ENCODE results near the gene CYSRT1. TPM values are rescaled to one million over a fixed set of nuclear protein-coding genes. Genes with fewer than 3 reads are reported as not detected.

Gene CYSRT1
- total RNA-seq, 1 donor from 2014 or later = 1.3 TPM

GRCh38 chr9:137253717-137254623, 29.0 kb downstream of the CYSRT1 start:
- H3K36me3 Mint-ChIP-seq (ENCODE audit: low read depth, unreplicated experiment) = no peaks in the 10 kb centered on the region

GRCh38 chr9:137254624-137255447, 29.9 kb downstream of the CYSRT1 start, which contains the start of gene NELFB:
Gene NELFB, plus strand, starts transcription at chr9:137255327.
- Histone ChIP-seq H3K27me3 (ENCODE audit: insufficient read depth, low read length) (no peaks in the 10 kb centered on the region), H3K79me2 (ENCODE audit: insufficient read depth, low read length) (peaks cover 37% of the 10 kb centered on the region), H3K4me1 (ENCODE audit: insufficient read depth, low read length) (peaks cover 22% of the 10 kb centered on the region), H3K9ac (ENCODE audit: low read length) (peak within 1 kb of the TSS; percentile 88), H3K4me2 (ENCODE audit: low read length) (peak within 1 kb of the TSS; percentile 99), H3K27ac (ENCODE audit: low read depth, low read length) (peak within 1 kb of the TSS; percentile 50), H2AFZ (ENCODE audit: low read depth, low read length) (peak within 1 kb of the TSS; percentile 90), H3K9me3 (ENCODE audit: insufficient read depth, low read depth, low read length) (no peaks in the 10 kb centered on the region), H4K20me1 (ENCODE audit: insufficient read depth, low read length) (peaks cover 23% of the 10 kb centered on the region), H3K36me3 (ENCODE audit: insufficient read depth, low read length) (peaks cover 4% of the 10 kb centered on the region), H3K4me3 (ENCODE audit: insufficient read depth, low read depth, low read length) (peak within 1 kb of the TSS; percentile 97)
- Mint-ChIP-seq H3K9me3 (ENCODE audit: unreplicated experiment) (no peaks in the 10 kb centered on the region), H3K4me3 (ENCODE audit: unreplicated experiment) (peak within 1 kb of the TSS; percentile 90), H3K36me3 (ENCODE audit: low read depth, unreplicated experiment) (no peaks in the 10 kb centered on the region), H3K27ac (ENCODE audit: unreplicated experiment) (peak within 1 kb of the TSS; percentile 67), H3K4me1 (ENCODE audit: low read depth, unreplicated experiment) (peaks cover 4% of the 10 kb centered on the region), H3K27me3 (ENCODE audit: low read depth, unreplicated experiment) (peaks cover 2% of the 10 kb centered on the region)
- TF ChIP-seq EZH2 (IDR thresholded peaks at IDR 0.05; ENCODE audit: insufficient read depth, low read length) = no peak
- TF ChIP-seq CTCF (IDR thresholded peaks at IDR 0.05; ENCODE audit: insufficient read depth, low read depth, low read length) = no peak
- no peak for FAIRE-seq
- peak; percentile 48 for DNase-seq (ENCODE audit: low read depth)

More at GRCh38 chr9:137253717-137254623, 29.0 kb downstream of the CYSRT1 start:
- Mint-ChIP-seq H3K9me3 (ENCODE audit: unreplicated experiment) (no peaks in the 10 kb centered on the region), H3K4me1 (ENCODE audit: low read depth, unreplicated experiment) (peaks cover 4% of the 10 kb centered on the region), H3K4me3 (ENCODE audit: unreplicated experiment) (peak overlapping the region; percentile 90), H3K27me3 (ENCODE audit: low read depth, unreplicated experiment) (peaks cover 6% of the 10 kb centered on the region), H3K27ac (ENCODE audit: unreplicated experiment) (peak overlapping the region; percentile 67)
- H3K79me2 ChIP-seq (ENCODE audit: insufficient read depth, low read length) = peaks cover 33% of the 10 kb centered on the region
- H3K27me3 ChIP-seq (ENCODE audit: insufficient read depth, low read length) = no peaks in the 10 kb centered on the region
- no peak for FAIRE-seq
- DNase-seq (ENCODE audit: low read depth) = no peak
- H3K36me3 ChIP-seq (ENCODE audit: insufficient read depth, low read length) = peaks cover 1% of the 10 kb centered on the region
- H3K4me2 ChIP-seq (ENCODE audit: low read length) = peak overlapping the region; percentile 99
- peaks cover 22% of the 10 kb centered on the region for H3K4me1 ChIP-seq (ENCODE audit: insufficient read depth, low read length)
- H4K20me1 ChIP-seq (ENCODE audit: insufficient read depth, low read length) = peaks cover 18% of the 10 kb centered on the region
- H3K9me3 ChIP-seq (ENCODE audit: insufficient read depth, low read depth, low read length) = no peaks in the 10 kb centered on the region
- TF ChIP-seq EZH2 (IDR thresholded peaks at IDR 0.05; ENCODE audit: insufficient read depth, low read length) (no peak), CTCF (IDR thresholded peaks at IDR 0.05; ENCODE audit: insufficient read depth, low read depth, low read length) (no peak)
- H2AFZ ChIP-seq (ENCODE audit: low read depth, low read length) = peak overlapping the region; percentile 90
- peak overlapping the region; percentile 97 for H3K4me3 ChIP-seq (ENCODE audit: insufficient read depth, low read depth, low read length)
- H3K9ac ChIP-seq (ENCODE audit: low read length) = peak overlapping the region; percentile 88
- H3K27ac ChIP-seq (ENCODE audit: low read depth, low read length) = no peak overlapping the region
